GM19438 (cell line): ENCODE measurements around the gene RNU7-1.
A peak's percentile ranks its signal among the peaks of the same experiment; 100 is the strongest.
"Not testable (repeated sequence)": the region's sequence is repeated elsewhere in the genome, so short reads cannot be mapped to it uniquely, and the experiment has no call there.

Experiments
- ATAC-seq: cut with Tn5 transposase; IDR thresholded peaks from one replicate; pipeline ENCODE4 v1.9.1; 2021; ENCODE audit warnings: low read depth; ENCODE audit not compliant: unreplicated experiment

RNU7-1 gene

DNA sequence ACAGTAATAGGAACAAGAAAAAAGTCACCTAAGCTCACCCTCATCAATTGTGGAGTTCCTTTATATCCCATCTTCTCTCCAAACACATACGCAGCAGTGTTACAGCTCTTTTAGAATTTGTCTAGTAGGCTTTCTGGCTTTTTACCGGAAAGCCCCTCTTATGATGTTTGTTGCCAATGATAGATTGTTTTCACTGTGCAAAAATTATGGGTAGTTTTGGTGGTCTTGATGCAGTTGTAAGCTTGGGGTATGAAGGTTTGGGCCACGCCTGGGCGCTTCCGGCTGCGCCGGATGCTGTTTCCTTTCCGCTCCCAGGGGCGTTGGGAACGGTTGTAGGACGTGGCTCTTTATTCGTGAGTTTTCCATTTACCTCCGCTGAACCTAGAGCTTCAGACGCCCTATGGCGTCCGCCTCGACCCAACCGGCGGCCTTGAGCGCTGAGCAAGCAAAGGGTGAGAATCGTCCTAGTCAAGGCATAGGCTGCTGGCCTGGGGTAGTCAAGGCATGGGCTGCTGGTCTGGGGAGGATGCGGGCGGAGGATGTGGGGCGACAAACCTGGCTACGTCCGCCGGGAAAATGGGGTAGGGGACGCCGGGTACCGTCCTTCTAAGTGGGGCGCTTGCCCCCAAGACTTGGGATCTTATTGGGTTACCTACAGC, at the start of gene RNU7-1, which contains the start of gene C12orf57:
RNU7-1 (plus strand) TSS at position 95 of the 659 bp plus-strand sequence.
C12orf57 (plus strand) TSS at position 301 of the 659 bp plus-strand sequence; CDS start at position 401, 100 bp downstream.
- peak; percentile 33 for ATAC-seq

DNA sequence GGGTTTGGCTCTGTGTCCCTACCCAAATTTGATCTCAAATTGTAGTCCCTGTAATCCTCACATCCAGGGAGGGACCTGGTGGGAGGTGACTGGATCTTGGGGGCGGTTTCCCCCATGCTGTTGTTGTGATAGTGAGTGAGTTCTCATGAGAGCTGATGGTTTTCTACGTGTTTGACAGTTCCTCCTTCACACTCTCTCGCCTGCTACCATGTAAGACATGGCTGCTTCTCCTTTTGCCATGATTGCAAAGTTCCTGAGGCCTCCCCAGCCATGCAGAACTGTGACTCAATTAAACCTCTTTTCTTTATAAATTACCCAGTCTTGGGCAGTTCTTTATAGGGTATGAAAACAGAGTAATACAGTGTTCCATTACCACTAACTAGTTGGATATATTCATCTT, 49.3 kb upstream of the RNU7-1 start:
- ATAC-seq: no peak

DNA sequence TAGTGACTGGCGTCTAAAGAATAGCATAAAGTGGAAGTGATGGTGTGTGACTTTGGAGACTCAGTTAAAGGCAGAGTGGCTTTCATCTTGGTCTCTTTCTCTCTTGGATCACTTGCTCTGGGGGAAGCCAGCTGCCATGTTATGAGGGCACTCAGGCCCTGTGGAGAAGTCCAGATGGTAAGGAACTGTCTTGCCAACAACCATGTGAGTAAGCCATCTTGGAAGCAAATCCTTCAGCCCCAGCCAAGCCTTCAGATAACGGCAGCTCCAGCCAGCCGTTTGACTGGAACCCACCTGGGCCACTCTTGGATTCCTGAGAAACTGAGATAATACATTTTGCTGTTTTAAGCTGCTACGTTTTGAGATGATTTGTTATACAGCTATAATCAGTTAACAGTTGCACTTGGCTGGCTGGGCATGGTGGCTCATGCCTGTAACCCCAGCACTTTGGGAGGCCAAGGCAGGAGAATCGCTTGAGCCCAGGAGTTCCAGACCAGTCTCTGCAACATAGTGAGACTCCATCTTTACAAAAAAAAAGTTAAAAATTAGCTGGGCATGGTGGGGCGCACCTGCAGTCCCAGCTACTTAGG, 46.7 kb upstream of the RNU7-1 start:
- no peak for ATAC-seq

DNA sequence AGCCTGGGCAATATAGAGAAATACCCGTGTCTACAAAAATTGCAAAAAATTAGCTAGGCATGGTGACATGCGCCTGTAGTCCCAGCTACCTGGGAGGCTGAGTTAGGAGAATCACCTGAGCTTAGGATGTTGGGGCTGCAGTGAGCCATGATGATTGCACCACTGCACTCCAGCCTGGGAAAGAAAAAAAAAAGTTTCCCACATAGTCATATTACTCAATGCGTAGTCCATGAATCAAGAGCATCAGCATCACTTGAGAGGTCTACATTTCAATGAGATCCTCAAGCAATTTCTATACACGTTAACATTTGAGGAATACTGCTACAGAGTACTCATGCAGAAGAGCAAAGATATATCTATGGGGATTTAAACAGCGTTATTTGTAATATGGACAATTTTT, 44.2 kb upstream of the RNU7-1 start:
- no peak for ATAC-seq

DNA sequence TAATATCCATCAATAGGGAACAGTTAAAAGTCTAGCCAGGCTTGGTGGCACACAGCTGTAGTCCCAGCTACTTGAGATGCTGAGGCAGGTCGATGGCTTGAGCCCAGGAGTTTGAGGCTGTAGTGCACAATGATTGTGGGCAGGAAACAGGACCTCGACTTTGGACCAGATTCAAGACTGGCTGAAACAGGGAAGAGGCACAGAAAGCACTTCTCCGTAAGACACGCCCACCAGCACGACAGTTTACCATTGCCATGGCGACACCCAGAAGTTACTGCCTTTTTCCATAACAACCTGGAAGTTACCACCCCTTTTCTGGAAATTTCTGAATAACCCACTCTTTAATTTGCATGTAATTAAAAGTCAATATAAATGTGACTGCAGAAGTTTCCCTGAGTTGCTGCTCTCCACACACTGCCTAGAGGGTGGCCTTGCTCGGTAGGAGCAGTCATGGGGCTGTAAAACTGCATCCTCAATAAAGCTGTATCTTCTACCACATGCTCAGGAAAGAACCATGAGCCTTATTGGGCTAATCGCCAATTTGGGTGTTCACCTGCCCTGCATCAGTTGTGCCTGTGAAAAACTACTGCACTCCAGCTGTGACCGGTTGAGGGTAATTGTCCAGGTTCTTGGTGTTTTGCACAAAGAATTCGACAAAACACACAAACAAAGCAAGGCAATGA, 43.6 kb upstream of the RNU7-1 start:
- no peak for ATAC-seq

DNA sequence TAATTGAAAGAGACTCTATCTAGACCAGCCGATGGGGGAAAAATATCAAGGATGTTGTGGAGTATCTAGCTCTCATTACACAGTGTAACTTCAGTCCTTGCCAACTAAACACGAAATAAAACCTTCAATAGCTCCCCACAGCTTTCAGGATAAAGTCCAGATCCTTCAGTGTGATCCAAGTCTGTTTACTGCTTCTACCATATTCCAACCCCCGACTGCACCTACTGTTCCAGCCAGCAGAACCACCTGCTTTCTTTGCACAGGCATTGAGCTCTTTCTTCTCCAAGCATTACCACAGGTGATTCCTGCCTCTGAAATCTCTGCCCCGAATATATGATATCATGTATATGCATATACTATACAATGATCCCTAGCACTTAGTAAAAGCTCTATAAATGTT, 41.2 kb upstream of the RNU7-1 start:
- no peak for ATAC-seq

DNA sequence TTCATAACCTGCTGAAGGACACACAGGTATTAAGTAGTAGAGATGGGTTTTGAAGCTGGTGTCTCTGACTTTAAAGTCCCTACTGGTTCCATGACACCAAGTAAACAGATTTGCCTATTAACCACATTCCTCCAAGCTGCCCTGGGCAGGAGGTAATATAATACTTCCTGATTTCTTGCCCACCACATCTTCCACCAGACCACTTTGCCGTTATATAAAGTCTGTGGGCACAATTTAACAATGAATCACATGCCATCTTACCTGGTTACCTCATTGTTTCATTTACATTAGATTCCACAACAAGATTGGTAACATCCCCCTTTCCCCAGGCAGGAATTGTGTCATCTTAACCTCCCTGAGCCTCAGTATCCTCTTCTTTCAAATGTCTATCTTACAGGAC, 39.9 kb upstream of the RNU7-1 start:
- ATAC-seq: no peak

DNA sequence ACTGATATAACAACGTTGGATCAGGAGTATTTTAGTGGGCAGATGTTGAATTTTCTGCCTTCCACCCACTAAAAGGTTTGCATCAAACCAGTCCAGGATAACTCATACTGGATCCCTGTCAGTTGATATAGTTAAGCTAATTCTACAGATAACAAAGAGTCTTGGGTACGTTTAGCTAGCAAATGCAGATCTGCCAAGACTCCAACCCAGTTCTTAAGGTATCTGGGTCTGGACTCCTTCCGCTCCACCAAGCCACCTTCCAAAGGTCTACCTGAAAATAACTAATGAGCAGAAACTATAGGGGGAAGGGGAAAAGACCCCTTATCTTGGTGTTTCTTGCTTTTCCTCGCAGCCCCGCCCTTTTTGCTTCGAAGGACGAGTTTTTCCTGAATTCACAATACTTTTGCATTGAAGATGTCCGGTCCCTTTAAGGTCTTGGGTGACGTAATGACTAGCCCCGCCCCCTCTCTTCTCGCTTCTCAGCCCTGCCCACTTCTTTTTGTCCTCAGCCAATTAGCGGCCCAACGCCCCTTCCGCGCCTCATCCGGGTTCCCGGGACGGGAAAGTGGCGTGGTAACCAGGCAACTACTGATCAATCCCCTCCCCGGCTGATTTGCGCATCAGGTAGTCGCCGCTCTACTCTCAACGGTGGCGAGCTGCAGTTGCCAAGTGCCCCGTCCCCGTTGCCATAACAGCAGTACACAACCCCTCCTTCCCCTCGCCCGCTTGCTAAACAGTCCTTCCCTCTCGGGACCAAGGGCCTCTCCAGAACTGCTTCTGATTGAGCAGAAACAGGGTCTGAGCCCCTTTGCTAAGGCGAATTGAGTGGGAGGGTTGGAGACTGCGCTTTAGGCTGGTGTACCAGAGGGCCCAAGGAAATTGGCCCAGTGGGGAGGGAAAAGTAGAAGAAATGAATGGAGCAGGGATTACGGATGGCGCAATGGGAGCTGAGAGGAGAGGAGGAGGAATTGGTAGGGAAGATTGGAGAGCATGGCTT, 39.0 kb upstream of the RNU7-1 start, which contains the start of gene LRRC23:
LRRC23 (plus strand) TSS at position 543 of the 997 bp plus-strand sequence. CDS start 812 bp downstream, outside the sequence.
- ATAC-seq: peak; percentile 96

DNA sequence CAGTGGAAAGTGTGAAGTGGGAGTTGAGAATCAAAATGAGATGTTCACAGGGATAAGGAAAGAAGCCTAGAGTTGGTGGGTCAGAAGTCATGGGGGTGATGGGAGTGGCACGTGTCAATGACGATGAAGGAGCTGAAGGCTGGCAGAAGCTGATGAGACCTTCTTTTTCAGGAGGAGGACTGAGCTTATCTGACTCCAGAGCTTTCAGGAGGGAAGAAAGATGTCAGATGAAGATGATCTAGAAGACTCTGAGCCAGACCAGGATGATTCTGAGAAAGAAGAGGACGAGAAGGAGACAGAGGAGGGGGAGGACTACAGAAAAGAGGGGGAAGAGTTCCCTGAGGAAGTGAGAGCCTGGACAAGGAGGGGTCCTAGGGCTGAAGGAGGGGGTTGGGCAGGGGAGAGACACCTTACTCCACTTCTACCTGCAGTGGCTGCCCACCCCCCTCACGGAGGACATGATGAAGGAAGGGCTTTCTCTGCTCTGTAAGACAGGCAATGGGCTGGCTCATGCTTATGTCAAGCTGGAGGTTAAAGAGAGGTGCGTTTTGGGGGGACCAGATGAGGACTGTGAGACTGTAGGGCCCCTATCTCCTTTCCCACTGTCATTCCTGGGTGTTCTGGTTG, 38.1 kb upstream of the RNU7-1 start:
- no peak for ATAC-seq

DNA sequence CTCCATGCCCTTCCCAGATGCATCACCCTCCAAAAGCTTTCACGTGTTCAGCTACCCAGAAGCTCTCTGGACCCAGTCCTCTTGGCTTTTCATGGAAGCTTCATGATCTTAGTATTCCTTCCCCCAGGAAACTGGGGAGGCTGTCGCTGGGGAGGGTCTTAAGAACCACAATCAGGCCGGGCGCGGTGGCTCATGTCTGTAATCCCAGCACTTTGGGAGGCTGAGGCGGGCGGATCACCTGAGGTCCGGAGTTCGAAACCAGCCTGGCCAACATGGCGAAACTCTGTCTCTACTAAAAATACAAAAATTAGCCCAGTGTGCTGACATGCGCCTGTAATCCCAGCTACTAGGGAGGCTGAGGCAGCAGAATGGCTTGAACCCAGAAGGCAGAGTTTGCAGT, 35.5 kb upstream of the RNU7-1 start:
- ATAC-seq: not testable (repeated sequence)

DNA sequence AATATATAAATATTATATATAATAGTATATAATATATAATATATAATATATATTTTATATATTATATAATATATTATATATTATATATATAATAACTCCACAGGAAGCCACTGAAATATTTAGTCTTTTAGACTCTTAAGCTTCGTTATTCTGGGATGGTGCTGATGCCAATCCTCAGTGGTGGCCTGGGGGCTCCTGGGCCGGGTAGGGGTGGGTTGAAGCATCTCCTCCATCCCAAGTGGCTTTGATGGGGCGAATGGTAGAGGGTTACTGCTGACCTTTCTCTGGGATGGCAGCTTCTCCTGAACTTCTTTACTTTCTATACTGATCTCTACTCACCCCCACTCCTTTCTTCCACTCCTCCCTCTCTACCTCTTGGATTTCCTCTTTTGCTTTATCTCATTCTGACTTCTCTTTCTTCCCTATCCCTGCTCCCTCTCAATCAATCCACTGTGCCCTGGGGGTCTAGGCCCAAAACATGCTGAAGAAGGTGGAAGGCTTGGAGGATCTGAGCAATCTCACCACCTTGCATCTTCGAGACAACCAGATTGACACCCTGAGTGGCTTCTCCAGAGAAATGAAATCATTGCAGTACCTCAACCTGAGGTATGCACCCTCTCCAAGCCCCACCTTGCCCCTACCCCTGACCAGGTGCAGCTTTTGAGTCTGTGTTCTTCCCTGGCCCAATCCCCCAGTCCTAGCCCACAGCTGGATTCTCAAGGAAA, 34.0 kb upstream of the RNU7-1 start:
- no peak for ATAC-seq

DNA sequence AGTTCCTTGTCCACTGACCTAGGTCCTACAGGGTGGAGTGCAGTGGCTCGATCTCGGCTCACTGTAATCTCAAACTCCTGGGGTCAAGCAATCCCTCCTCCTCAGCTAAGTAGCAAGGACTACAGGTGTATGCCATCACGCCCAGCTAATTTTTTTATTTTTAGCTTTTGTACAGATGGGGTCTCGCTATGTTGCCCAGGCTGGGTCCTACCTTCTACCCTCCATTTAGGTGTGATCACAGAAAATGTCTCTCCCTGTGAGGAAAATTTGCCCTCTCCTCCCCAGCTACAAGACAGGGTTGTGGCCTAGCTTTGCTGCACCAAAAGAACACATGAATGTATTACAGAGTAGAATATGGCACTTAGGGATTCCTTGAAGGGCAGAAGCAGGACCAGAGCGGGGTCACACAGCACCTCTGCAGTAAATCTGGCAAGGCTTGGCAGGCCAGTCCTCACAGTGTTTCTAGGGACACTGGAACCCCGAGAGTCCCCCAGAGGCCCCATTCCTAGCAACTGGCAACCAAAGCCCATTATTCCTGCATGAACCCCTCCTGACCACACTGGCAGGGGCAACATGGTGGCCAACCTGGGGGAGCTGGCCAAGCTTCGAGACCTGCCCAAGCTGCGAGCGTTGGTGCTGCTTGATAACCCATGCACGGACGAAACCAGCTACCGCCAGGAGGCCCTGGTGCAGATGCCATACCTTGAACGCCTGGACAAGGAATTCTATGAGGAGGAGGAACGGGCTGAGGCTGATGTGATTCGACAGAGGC, 31.3 kb upstream of the RNU7-1 start:
- no peak for ATAC-seq

DNA sequence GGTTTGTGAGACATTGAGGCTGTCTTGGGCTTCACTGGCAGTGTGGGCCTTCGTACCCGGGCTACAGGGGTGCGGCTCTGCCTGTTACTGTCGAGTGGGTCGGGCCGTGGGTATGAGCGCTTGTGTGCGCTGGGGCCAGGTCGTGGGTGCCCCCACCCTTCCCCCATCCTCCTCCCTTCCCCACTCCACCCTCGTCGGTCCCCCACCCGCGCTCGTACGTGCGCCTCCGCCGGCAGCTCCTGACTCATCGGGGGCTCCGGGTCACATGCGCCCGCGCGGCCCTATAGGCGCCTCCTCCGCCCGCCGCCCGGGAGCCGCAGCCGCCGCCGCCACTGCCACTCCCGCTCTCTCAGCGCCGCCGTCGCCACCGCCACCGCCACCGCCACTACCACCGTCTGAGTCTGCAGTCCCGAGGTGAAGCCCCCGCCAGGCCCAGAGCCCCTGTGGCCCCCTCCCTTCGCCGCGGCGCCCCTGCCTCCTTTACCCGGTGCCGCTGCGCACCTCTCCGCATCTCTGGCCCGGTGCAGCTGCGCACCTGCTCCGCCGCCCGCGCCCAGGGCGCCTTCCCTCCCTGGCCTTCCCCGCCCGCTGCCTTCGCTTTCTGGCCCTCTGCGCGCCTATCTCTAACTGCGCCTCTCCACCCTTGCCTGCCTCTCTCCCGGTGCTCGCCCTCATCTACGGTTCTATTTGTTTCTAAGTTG, 29.2 kb upstream of the RNU7-1 start, which contains the start of gene ENO2:
ENO2 (plus strand) TSS at position 335 of the 701 bp plus-strand sequence. CDS start 1,253 bp downstream, outside the sequence.
- peak; percentile 86 for ATAC-seq

DNA sequence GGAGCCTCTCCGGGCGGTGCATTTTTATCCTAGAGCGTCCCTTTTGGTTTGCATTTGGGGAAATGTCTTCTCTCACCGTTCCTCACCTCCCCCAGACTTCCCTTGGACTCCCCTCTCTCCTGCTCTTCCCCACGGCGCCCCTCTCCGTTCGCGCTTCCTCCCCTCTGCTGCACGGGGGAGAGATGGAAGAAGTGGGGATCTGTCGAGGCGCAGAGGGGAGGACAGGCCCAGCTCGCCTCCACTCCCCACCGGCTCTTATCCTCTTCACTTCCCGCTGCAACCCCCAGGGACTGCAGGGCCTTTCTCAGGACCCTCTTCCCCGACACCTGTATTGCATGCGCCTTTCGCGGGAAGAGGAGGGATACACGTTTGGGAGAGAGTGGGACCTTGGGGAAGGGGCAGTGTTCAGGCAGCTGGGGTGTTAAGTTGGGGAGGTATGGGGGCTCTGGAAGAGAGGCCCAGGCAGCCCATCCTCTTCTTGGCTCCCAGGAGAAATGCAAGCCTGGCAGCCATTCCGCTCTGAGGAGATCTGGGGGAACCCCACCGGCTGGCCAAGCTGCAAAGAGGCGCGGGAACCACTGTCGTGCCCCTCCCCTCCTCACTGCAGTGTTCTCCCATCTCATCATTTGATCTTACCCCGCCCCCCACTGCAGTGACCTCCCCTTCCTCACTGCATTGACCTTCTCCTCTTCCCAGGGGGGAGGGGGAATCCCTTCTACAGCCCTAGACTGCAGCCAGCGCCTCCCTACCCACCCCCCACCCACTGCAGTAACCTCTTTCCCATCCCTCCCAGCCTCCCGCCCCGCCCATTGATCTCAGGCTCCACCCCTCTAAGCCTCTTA, 28.4 kb upstream of the RNU7-1 start:
- ATAC-seq: peak; percentile 13

DNA sequence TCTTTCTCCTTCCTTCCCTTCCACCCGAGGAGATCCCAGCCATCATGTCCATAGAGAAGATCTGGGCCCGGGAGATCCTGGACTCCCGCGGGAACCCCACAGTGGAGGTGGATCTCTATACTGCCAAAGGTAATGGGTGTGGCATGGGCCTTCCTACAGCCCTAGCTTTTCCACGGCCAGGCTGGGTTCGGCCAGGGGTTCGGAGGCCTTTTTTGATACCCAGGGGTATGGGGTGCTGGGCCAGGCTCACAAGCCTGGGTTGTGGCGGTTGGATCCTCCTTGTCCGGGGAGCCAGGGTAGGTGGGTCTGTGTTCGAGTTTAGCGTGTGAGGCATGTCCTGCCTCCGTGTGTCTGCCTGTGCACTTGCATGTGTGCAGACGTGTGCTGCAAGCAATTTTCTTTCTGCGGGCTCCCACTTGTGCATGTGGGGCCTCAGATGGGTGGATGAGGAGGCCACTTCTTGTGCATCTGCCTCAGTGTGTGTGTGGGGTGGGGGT, 27.8 kb upstream of the RNU7-1 start:
- ATAC-seq: no peak

DNA sequence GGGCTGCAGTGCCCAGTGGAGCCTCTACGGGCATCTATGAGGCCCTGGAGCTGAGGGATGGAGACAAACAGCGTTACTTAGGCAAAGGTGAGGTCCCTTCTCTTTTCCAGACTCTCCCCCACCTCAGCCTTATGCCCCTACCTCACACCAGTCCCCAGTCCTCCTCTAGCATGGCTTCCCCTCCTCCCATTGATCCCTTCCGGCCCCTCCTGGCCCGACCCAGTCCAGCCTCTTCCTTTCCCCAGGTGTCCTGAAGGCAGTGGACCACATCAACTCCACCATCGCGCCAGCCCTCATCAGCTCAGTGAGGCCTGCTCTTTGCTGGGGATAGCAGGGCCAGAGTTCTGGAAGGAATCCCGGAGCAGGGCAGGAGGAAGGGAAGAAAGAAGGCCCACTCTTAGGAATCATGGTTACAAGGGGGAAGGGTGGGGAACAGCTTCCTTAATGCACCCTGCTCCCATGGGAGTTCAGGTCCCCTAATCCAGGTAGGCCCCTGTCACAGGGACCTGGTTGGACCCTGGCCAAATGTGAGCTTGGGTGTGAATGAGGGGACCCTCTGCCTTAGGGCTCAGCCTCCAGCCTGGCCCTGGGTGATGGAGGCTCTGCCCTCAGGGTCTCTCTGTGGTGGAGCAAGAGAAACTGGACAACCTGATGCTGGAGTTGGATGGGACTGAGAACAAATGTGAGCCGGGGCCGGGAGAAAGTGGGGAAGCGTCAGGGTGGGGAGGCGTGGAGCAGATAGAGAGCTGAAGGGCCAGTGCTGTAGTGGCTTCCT, 27.0 kb upstream of the RNU7-1 start:
- ATAC-seq: no peak
